Prostate gland (tissue), 2 donors: ENCODE data around the gene GULP1. TPM values are rescaled to one million over a fixed set of nuclear protein-coding genes. Genes with fewer than 3 reads are reported as not detected.

Experiments
- DNase-seq: peaks from one replicate; pipeline ENCODE4 v3.0.0-alpha.2; 2019; ENCODE audit warnings: low spot score
- H3K27ac ChIP-seq, 2 donors: fragments of 200-600 bp; sonication (generic); 2 replicates each; pipeline ENCODE4 v1.5.1; 2017 to 2019
- H3K27me3 ChIP-seq: fragments of 200-600 bp; sonication (generic); replicated peaks from 2 replicates; pipeline ENCODE4 v1.5.1; 2019; ENCODE audit not compliant: insufficient read depth
- H3K36me3 ChIP-seq, 2 donors: fragments of 200-600 bp; sonication (generic); 1 replicate in 1 of 2; 2 replicates in 1 of 2; pipeline versions ENCODE4 v1.5.1 to v1.8.1; 2017 to 2019
- H3K4me1 ChIP-seq: fragments of 200-600 bp; sonication (generic); replicated peaks from 2 replicates; pipeline ENCODE4 v1.5.1; 2019
- H3K4me3 ChIP-seq, 2 donors: fragments of 200-600 bp; sonication (generic); 2 replicates each; pipeline ENCODE4 v1.5.1; 2017 to 2019
- H3K9me3 ChIP-seq: fragments of 200-600 bp; sonication (generic); 2 replicates; pipeline ENCODE4 v1.5.1; 2017
- CTCF ChIP-seq, 4 experiments: fragments of 200-600 bp in 2 of 4; fragments of 450-650 bp in 2 of 4; sonication (generic) in 2 of 4; IDR thresholded peaks; 1 replicate in 3 of 4; 2 replicates in 1 of 4; pipeline ENCODE4 v1.5.1; 2016 to 2019; ENCODE audit warnings: antibody characterized with exemption in 4 of 4, mild to moderate bottlenecking in 2 of 4, moderate library complexity in 2 of 4
- POLR2A ChIP-seq: fragments of 450-650 bp; IDR thresholded peaks from one replicate; pipeline ENCODE4 v1.6.1; 2016; ENCODE audit warnings: antibody characterized with exemption, mild to moderate bottlenecking
- POLR2AphosphoS5 ChIP-seq: sonication (generic); formaldehyde crosslinking; IDR thresholded peaks from one replicate; pipeline ENCODE4 v1.6.1; 2017; ENCODE audit warnings: antibody characterized with exemption
- WGBS: methylation state at CpG from one replicate; pipeline ENCODE4 v1.1.5; 2018; 5-methylcytosine and 5-hydroxymethylcytosine counted together
- intact Hi-C: fragments of 100-400 bp; cut with DNase I; formaldehyde crosslinking; loops from one replicate; pipeline ENCODE4 v1.14.2; 2022
- total RNA-seq, 2 donors: library from RNA; depleted of rRNA; stranded (reverse); fragments of >200 nt; gene quantifications; one replicate each; pipeline ENCODE4 v1.1.0, GENCODE V29; 2016

The GULP1 gene
- total RNA-seq, 2 donors from 2014 or later = 29.3 to 45.4 TPM

GRCh38 chr2:188430705-188431104, 139.0 kb downstream of the GULP1 start:
- 89% methylated on average over 1 of the region's 1 CpG for WGBS
- H3K36me3 ChIP-seq = no peaks in the 10 kb centered on the region
- TF ChIP-seq CTCF (IDR thresholded peaks at IDR 0.05) (no peak), POLR2AphosphoS5 (no peak), POLR2A (no peak)
- H3K27me3 ChIP-seq = no peaks in the 10 kb centered on the region
- no peak overlapping the region for H3K27ac ChIP-seq
- DNase-seq = no peak
- no peaks in the 10 kb centered on the region for H3K9me3 ChIP-seq
- no peaks in the 10 kb centered on the region for H3K4me1 ChIP-seq
- intact Hi-C loops = no loop called here
- no peak overlapping the region for H3K4me3 ChIP-seq

- no peaks in the 10 kb centered on the region for H3K27me3 ChIP-seq
- no peak overlapping the region for H3K4me3 ChIP-seq
- no peaks in the 10 kb centered on the region for H3K36me3 ChIP-seq
- H3K27ac ChIP-seq = no peak overlapping the region
- DNase-seq = no peak
- 93% methylated on average over 1 of the region's 1 CpG for WGBS
- TF ChIP-seq CTCF (IDR thresholded peaks at IDR 0.05) (no peak), POLR2AphosphoS5 (no peak), POLR2A (no peak)
- H3K9me3 ChIP-seq = no peaks in the 10 kb centered on the region
- intact Hi-C loops = no loop called here
- H3K4me1 ChIP-seq = no peaks in the 10 kb centered on the region
Observed at GRCh38 chr2:188434018-188434417, 142.3 kb downstream of the GULP1 start.

GRCh38 chr2:188435115-188435514, 143.4 kb downstream of the GULP1 start:
- WGBS = 89% methylated on average over 2 of the region's 2 CpGs
- TF ChIP-seq POLR2AphosphoS5 = no peak
- intact Hi-C loops = no loop called here
- H3K9me3 ChIP-seq = no peaks in the 10 kb centered on the region
- no peak for DNase-seq
- H3K36me3 ChIP-seq = no peaks in the 10 kb centered on the region
- no peak overlapping the region for H3K27ac ChIP-seq
- H3K4me1 ChIP-seq = no peaks in the 10 kb centered on the region
- H3K4me3 ChIP-seq = no peak overlapping the region
- H3K27me3 ChIP-seq = no peaks in the 10 kb centered on the region

- H3K4me1 ChIP-seq = no peaks in the 10 kb centered on the region
- 97% methylated on average over 3 of the region's 3 CpGs for WGBS
- intact Hi-C loops = no loop called here
Observed at GRCh38 chr2:188437537-188437936, 145.9 kb downstream of the GULP1 start.

GRCh38 chr2:188439986-188440385, 148.3 kb downstream of the GULP1 start:
- TF ChIP-seq CTCF (IDR thresholded peaks at IDR 0.05) (no peak), POLR2A (no peak), POLR2AphosphoS5 (no peak)

More at GRCh38 chr2:188437537-188437936, 145.9 kb downstream of the GULP1 start:
- no peaks in the 10 kb centered on the region for H3K27me3 ChIP-seq
- H3K9me3 ChIP-seq = no peaks in the 10 kb centered on the region
- DNase-seq = no peak
- TF ChIP-seq CTCF (IDR thresholded peaks at IDR 0.05) (no peak), POLR2AphosphoS5 (no peak), POLR2A (no peak)
- H3K27ac ChIP-seq = no peak overlapping the region
- no peak overlapping the region for H3K4me3 ChIP-seq
- no peaks in the 10 kb centered on the region for H3K36me3 ChIP-seq

More at GRCh38 chr2:188439986-188440385, 148.3 kb downstream of the GULP1 start:
- intact Hi-C loops = no loop called here
- no peak for DNase-seq
- Histone ChIP-seq H3K9me3 (no peaks in the 10 kb centered on the region), H3K27ac (no peak overlapping the region), H3K36me3 (no peaks in the 10 kb centered on the region), H3K4me3 (no peak overlapping the region), H3K4me1 (no peaks in the 10 kb centered on the region), H3K27me3 (no peaks in the 10 kb centered on the region)
